ENCODE measurements around the gene DGCR6L.
"Not testable (repeated sequence)": the region's sequence is repeated elsewhere in the genome, so short reads cannot be mapped to it uniquely, and the experiment has no call there.

GRCh38 chr22:20285473-20286311 is 34.2 kb downstream of the DGCR6L start:
- TF ChIP-seq POLR2A (IDR thresholded peaks at IDR 0.05; ENCODE audit: low read depth, low read length) = not testable (repeated sequence)
- TF ChIP-seq CTCF (conservative IDR thresholded peaks at IDR 0.05; ENCODE audit: low read depth, low read length) = peak; percentile 72
